A673 (cell line): ENCODE data around the gene MTERF4.

Source experiments
- EZH2 ChIP-seq: fragments of 200-600 bp; sonication (generic); IDR thresholded peaks from 2 replicates; pipeline ENCODE4 v1.6.1; 2017; ENCODE audit warnings: borderline replicate concordance, low read depth, mild to moderate bottlenecking, mixed read lengths, antibody characterized with exemption, low read length; ENCODE audit not compliant: poor library complexity, severe bottlenecking
- TF ChIP-seq, protein P1 (sequence below): fragments of 300-800, 200-600 bp; sonication (generic); conservative IDR thresholded peaks from 2 replicates; pipeline ENCODE4 v1.5.1; 2017; ENCODE audit warnings: low read depth, mild to moderate bottlenecking, antibody characterized with exemption, low read length, moderate library complexity, mixed read lengths

DNA sequence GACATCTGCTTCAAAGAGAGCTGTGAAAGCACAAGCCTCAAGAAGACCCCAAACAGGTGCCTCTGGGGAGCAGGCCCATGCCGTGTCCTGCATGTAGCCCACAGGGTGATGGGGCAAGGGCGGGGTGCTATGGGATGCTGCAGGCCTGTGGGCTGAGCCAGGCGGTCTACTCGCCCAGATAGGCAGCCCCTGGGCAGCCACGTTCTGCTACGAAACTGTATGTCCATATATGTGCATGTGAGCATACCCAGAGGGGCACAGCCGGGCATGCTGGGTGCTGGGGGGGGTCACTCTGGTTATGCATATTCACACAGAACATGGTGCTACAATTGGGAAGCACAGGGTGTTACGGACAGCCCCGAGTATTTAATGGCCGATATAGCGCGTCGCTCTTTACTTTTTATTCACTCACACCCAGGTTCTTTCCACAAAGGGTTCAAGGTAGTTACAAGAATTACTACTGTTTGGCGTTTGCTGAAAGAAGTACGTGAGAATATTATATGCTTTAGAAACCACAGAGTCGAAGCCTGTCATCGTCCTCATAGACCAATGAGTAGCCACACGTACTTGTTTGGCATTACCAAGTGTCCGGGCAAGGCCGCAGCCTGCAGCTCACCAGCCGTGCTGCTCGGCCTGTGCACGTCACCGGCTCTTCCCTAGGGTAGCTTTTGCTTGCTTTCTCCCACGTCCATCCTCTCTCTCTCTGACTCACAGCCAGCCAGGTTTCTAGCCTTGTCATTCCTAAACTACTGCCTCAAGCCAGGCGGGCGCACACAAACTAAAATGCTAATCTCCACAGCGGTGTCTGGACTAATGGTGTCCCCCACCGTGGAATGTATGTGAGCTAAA lies 14.4 kb downstream of the MTERF4 start:
- TF ChIP-seq, protein P1, sequence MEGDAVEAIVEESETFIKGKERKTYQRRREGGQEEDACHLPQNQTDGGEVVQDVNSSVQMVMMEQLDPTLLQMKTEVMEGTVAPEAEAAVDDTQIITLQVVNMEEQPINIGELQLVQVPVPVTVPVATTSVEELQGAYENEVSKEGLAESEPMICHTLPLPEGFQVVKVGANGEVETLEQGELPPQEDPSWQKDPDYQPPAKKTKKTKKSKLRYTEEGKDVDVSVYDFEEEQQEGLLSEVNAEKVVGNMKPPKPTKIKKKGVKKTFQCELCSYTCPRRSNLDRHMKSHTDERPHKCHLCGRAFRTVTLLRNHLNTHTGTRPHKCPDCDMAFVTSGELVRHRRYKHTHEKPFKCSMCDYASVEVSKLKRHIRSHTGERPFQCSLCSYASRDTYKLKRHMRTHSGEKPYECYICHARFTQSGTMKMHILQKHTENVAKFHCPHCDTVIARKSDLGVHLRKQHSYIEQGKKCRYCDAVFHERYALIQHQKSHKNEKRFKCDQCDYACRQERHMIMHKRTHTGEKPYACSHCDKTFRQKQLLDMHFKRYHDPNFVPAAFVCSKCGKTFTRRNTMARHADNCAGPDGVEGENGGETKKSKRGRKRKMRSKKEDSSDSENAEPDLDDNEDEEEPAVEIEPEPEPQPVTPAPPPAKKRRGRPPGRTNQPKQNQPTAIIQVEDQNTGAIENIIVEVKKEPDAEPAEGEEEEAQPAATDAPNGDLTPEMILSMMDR = no peak
- no peak for TF ChIP-seq EZH2
